NCI-H1417 (cell line): ENCODE measurements around the gene CDHR3.
"Not testable (repeated sequence)": the region's sequence is repeated elsewhere in the genome, so short reads cannot be mapped to it uniquely, and the experiment has no call there.

Experiments
- DNase-seq, 3 experiments: peaks; one replicate each; lab custom pipeline; 2025; lab: John Stamatoyannopoulos, UW

CDHR3 gene

GRCh38 chr7:105963038-105963667, at the start of gene CDHR3:
CDHR3 (plus strand) TSS chr7:105963264; CDS start chr7:105963319, 55 bp downstream.
- DNase-seq: peak in 2 of 3 experiments; percentile 48 to 78

- no peak for DNase-seq
These were observed 49.1 kb upstream of the CDHR3 start for GRCh38 chr7:105913947-105914346.

DNA sequence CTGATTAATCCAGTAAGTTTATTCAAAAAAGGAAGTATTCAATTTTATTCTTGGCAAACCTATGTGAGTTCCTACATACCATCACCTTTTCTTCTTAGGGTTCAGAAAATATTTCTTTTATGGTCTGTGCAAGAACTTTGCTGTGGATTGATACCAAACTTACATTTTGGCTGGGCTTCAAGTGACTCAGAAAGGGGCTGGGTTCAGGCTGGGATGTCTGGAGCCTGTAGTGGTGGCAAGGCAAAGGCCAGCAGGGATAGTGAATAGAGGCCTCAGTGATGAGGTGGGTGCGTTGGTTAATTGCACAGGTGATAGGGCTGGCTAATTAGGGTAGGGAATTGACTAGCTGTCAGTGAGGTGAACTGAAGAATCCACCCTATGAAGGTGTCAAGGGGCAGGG, 46.5 kb upstream of the CDHR3 start:
- DNase-seq: no peak

GRCh38 chr7:105917659-105918058, 45.4 kb upstream of the CDHR3 start:
- no peak for DNase-seq

DNA sequence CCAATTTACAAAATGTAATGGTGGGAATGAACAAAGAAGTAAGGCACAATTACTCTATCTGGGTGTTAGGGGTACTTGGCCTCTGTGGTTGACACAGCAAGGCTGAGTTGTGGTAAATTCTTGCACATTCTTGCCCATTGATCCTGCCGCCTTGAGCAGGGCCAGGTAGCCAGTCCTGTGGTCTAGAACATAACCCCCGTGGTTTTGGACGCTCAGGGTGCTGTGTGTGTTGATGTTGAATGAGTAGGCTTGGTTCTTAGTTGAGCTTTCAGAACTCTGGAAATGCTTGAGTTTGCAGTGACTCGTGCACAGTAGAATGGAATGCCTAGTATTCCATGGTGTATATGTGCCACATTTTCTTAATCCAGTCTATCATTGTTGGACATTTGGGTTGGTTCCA, 42.3 kb upstream of the CDHR3 start:
- no peak for DNase-seq

GRCh38 chr7:105924945-105925344, 38.1 kb upstream of the CDHR3 start:
- no peak for DNase-seq

DNA sequence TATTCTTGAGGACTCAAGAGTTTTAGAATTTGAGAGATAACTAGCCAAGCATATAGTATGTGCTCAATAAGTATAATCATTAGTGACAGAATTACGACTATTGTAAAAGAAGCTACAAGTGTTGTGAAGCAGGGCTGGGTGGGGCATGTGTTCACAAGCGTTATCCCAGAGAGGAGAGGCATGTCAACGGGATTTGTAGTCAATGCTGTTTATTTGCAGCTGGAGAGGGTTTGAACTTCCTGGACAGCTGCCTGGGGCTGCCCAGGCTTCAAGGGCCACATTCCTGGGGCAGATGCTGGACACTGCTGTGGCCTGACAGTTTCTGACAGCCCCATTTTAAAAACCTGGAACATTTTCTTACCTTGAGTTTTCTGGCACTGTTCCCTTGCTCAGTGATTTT, 36.9 kb upstream of the CDHR3 start:
- DNase-seq: no peak

DNA sequence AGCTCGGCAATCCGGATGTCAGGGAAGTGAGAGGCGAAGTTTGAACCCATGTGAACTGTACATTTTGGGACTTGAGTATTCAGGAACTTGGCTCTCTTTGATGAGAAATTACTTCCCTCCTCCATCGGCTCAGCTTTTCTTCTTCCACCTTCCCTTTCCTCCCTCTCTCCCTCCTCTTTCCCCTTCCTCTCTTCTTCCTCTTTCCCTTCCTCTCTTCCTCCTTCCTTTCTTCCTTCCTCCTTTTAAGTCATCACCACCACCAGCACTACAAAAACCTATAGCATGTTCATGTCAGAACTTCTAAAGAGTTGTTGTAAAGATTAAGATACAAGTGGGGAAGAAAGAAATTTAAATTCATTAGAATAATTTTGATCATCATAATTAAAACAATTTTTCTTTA, 31.9 kb upstream of the CDHR3 start:
- no peak for DNase-seq

DNA sequence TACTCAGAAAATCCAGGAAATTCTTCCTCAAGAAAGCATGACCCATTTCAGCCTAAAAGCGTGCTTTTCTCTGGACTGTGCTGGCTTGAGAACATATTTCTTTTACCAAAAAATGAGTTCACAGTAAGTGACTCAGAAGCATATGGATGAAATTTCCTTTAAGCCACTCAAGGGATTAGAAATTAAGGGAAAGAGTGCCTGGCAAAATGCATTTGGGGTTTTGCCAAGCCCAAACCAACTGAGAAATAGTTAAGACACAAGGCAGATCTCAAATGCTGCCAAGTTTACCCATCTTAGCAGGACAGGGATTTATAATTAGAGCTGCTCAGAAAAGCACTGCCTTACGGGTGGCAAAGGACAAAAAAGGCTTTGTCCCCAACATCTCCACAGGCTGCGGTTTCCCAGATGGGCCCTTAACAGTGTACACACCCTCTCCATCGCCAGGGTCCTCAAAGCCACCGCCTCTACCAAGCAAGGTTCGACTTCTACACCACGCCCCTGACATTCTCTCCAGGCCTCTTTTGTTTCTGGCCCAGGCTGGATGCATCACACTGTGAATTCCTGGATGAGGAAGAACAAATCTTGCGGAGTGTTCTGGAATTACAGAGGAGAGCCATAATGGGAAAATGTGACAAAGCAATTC, 30.1 kb upstream of the CDHR3 start:
- DNase-seq: peak in 1 of 3 experiments; percentile 93

- peak; percentile 27 to 86 (median 58) for DNase-seq
These were observed 28.4 kb upstream of the CDHR3 start for GRCh38 chr7:105934572-105935185.

DNA sequence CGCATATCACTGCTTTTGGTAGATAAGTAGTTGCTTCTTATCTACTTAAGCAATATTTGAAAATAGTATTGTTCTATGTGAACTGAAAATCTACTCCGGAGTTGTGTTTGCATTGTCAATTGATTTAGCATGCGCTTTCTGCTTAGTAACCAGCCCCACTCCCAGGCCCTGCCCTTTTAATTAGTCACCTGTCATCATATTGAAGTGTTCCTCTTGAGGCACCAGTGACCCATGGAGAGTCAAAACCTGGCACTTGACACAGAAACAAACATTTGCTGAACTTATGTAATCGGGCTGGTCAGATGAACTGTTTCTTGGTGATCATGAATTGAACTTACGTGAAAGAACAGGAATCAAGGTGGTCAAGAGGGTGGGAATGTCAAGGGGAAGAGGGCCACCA, 27.8 kb upstream of the CDHR3 start:
- peak; percentile 65 to 96 (median 81) for DNase-seq

DNA sequence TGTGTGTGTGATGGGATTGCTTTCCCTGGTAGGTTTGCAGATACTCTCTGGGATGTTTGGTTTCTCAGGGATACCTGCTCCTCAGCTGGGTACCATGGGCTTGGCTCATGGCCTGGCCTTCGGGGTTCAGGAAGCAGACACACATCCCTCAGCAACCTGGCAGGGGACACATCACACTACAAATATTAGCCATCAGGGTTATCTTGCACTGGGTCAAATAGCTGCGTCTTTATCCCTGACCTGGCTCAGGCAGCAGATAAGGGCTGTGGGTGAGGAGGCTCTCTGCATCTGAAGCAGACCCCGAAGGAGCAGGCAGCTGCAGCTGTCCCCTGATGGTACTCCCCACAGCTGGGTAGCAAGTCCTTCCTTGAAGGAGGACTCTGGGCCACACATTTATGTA, 25.7 kb upstream of the CDHR3 start:
- no peak for DNase-seq

DNA sequence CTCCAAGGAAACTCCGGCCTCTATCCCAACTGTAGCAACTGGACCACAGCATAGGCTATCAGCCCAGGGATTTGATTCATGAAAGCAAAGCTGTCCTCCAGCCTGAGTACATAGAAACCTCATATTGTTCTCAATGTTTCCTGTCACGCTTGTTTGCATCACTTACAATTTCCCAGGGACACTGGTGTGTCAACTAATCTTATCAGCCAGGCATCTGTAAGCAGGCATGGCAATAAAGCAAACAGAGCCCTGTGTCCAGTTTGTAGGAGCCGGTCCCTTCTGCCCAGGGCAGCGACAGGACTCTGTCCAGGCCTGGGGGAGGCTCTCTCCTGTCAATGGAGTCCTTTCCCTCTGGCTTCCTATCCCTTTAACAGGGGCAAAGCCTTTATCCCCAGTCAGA, 23.0 kb upstream of the CDHR3 start:
- DNase-seq: peak; percentile 28 to 71 (median 70)

DNA sequence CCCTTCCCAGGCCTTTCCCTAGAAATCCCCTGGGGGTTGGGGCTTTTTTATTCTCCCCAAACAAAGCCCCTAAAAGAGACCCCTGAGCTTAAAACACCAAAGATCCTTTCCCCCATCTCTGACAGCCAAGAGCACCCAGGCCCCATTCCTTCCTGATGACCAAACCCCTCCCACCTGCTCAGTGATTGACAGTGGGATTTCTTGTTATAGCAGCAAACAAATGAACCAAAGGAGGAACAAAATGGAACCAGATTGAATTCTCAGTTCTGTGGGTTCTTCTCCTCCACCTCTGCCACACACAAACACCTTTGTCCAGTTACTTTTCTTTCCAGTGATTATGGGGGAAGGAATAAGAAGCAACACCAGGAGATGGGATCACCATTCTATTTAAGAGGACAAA, 21.5 kb upstream of the CDHR3 start:
- no peak for DNase-seq

DNA sequence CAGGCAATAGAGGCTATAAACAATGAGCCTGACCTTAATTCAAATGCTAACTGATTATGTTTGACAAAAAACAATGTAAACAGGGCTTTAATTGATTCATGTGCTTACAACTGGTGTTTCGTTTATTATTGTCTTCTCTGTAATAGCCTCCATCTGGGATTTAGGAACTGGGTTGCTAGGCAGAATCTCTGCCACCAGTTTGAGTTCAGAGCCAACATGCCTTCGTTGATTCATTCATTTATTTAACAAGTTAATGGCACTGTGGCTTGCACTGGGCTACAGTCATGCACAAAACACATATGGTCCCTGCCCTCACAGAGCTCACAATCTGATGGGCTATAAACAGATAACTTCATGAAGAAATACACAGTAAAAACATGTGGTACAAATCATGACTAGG, 19.6 kb upstream of the CDHR3 start:
- no peak for DNase-seq

DNA sequence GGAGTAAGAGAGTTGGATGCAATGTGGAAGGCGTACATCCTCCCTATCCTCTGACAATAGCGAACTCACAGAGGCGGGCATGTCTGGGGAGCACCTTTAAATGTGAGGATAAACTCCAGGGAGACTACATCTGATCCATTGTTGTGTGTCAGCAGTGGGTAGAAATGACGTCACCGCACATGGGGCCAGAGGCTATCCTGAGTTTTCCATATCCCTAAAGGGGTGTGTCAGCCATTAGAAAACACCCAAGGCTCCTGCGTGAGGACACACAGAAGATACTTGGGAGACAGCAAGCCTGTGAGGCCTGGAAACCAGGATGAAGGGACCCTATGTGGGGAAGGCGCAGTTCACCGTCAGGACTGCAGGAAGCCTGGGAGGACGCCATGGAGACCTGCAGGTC, 17.2 kb upstream of the CDHR3 start:
- no peak for DNase-seq

GRCh38 chr7:105951597-105951996, 11.5 kb upstream of the CDHR3 start:
- DNase-seq: no peak

GRCh38 chr7:105952917-105953595, 10.0 kb upstream of the CDHR3 start:
- DNase-seq: no peak

DNA sequence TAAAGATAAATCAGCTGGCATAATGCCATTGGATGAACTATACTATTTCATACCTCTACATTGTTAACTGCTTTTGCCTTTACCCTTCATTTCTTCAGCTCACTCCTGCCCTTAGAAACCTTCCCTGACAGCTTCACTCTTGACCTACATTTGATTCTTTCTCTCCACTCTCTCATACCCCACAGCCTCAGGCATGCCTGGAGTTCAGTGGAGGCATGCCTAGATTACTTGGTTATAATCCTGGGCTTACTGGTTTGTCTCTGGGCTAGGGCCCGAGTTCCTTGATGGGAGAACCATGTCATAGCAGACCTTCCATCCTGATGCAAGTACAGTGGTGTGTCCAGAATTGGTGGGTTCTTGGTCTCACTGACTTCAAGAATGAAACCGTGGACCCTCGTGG, 8.4 kb upstream of the CDHR3 start:
- no peak for DNase-seq

- not testable (repeated sequence) for DNase-seq
These were observed 7.2 kb upstream of the CDHR3 start for GRCh38 chr7:105955651-105956466.

DNA sequence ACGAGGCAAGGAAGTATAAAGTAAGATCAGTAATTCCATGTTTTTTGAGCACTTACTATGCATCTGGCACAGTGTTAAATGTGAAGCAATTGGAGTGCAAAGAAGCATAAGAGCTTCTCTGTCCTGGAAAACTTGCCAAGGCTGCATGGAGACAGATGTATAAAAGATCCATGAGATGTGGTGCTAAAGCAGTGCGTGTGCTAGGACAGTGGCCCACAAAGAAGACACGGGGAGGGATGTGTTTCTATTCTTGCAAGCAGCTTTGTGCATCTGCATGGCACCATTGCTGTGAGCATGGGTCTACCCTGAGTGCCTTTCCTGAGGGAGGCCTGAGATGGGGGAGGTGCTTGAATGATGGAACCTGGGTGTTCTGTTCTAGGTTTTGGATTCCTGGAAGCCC, 5.1 kb upstream of the CDHR3 start:
- no peak for DNase-seq

DNA sequence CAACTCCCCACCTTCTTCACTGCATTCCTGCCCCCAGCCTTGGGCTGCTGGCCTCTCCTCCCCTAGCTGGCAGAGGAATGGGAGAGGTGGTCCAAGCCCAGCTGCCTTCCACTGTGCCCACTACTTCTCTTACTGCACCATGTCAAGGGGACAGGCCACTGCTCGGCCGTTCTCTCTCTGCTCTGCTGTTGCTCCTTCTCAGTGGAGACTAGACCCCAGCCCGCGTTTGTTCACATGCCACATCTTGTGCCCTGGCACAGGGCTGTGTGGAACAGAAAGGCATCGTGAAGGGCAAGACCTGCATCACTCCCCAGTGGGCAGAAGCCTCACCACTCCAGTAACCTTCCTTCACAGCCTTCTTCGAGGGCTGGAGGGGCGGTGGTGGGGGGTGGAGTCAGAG, 711 bp upstream of the CDHR3 start:
- no peak for DNase-seq
